Measurements from ENCODE around the gene PCED1A.

- TF ChIP-seq POLR2A (IDR thresholded peaks at IDR 0.05) (no peak), CTCF (IDR thresholded peaks at IDR 0.05) (no peak), EP300 (IDR thresholded peaks at IDR 0.05) (no peak)
Observed at GRCh38 chr20:2797136-2797983, 43.1 kb downstream of the PCED1A start.

All from stomach (tissue), 4 donors.